ENCODE measurements around the gene CDK14.

CDK14 gene

GRCh38 chr7:91180746-91181145 lies 584.6 kb downstream of the CDK14 start:
- no peak overlapping the region for H3K27ac ChIP-seq (ENCODE audit: low read depth, low read length)
- H3K9ac ChIP-seq (ENCODE audit: low read depth, low read length) = no peak overlapping the region
- no peaks in the 10 kb centered on the region for H3K27me3 ChIP-seq (ENCODE audit: control insufficient read depth, insufficient read depth, low read length)
- no peaks in the 10 kb centered on the region for H3K9me3 ChIP-seq (ENCODE audit: control insufficient read depth, insufficient read depth, low read length)
- H3K4me1 ChIP-seq (ENCODE audit: control insufficient read depth, insufficient read depth, low read length) = no peaks in the 10 kb centered on the region
- no peaks in the 10 kb centered on the region for H3K36me3 ChIP-seq (ENCODE audit: control insufficient read depth, insufficient read depth, low read length)
- no peak overlapping the region for H3K4me3 ChIP-seq (ENCODE audit: low read depth, low read length)

- Histone ChIP-seq H3K27me3 (ENCODE audit: control insufficient read depth, insufficient read depth, low read length) (no peaks in the 10 kb centered on the region), H3K4me3 (ENCODE audit: low read depth, low read length) (no peak overlapping the region), H3K9me3 (ENCODE audit: control insufficient read depth, insufficient read depth, low read length) (no peaks in the 10 kb centered on the region), H3K36me3 (ENCODE audit: control insufficient read depth, insufficient read depth, low read length) (no peaks in the 10 kb centered on the region), H3K9ac (ENCODE audit: low read depth, low read length) (no peak overlapping the region), H3K4me1 (ENCODE audit: control insufficient read depth, insufficient read depth, low read length) (no peaks in the 10 kb centered on the region), H3K27ac (ENCODE audit: low read depth, low read length) (no peak overlapping the region)
Measured at GRCh38 chr7:91181949-91182348, 585.8 kb downstream of the CDK14 start.

GRCh38 chr7:91182819-91183764 lies 587.0 kb downstream of the CDK14 start:
- Histone ChIP-seq H3K4me1 (ENCODE audit: control insufficient read depth, insufficient read depth, low read length) (no peaks in the 10 kb centered on the region), H3K36me3 (ENCODE audit: control insufficient read depth, insufficient read depth, low read length) (no peaks in the 10 kb centered on the region), H3K9ac (ENCODE audit: low read depth, low read length) (no peak overlapping the region), H3K9me3 (ENCODE audit: control insufficient read depth, insufficient read depth, low read length) (no peaks in the 10 kb centered on the region), H3K4me3 (ENCODE audit: low read depth, low read length) (no peak overlapping the region), H3K27ac (ENCODE audit: low read depth, low read length) (no peak overlapping the region), H3K27me3 (ENCODE audit: control insufficient read depth, insufficient read depth, low read length) (no peaks in the 10 kb centered on the region)

- Histone ChIP-seq H3K36me3 (ENCODE audit: control insufficient read depth, insufficient read depth, low read length) (no peaks in the 10 kb centered on the region), H3K4me1 (ENCODE audit: control insufficient read depth, insufficient read depth, low read length) (no peaks in the 10 kb centered on the region), H3K9ac (ENCODE audit: low read depth, low read length) (no peak overlapping the region), H3K27me3 (ENCODE audit: control insufficient read depth, insufficient read depth, low read length) (no peaks in the 10 kb centered on the region), H3K9me3 (ENCODE audit: control insufficient read depth, insufficient read depth, low read length) (no peaks in the 10 kb centered on the region), H3K4me3 (ENCODE audit: low read depth, low read length) (no peak overlapping the region), H3K27ac (ENCODE audit: low read depth, low read length) (no peak overlapping the region)
Measured at GRCh38 chr7:91185771-91186170, 589.6 kb downstream of the CDK14 start.

GRCh38 chr7:91187061-91187460 lies 590.9 kb downstream of the CDK14 start:
- H3K36me3 ChIP-seq (ENCODE audit: control insufficient read depth, insufficient read depth, low read length) = no peaks in the 10 kb centered on the region
- no peak overlapping the region for H3K4me3 ChIP-seq (ENCODE audit: low read depth, low read length)
- H3K27me3 ChIP-seq (ENCODE audit: control insufficient read depth, insufficient read depth, low read length) = no peaks in the 10 kb centered on the region
- H3K9me3 ChIP-seq (ENCODE audit: control insufficient read depth, insufficient read depth, low read length) = no peaks in the 10 kb centered on the region
- no peak overlapping the region for H3K27ac ChIP-seq (ENCODE audit: low read depth, low read length)
- no peak overlapping the region for H3K9ac ChIP-seq (ENCODE audit: low read depth, low read length)
- H3K4me1 ChIP-seq (ENCODE audit: control insufficient read depth, insufficient read depth, low read length) = no peaks in the 10 kb centered on the region

- H3K4me3 ChIP-seq (ENCODE audit: low read depth, low read length) = no peak overlapping the region
Measured at GRCh38 chr7:91191771-91192170, 595.6 kb downstream of the CDK14 start.

GRCh38 chr7:91193141-91193540 lies 597.0 kb downstream of the CDK14 start:
- Histone ChIP-seq H3K36me3 (ENCODE audit: control insufficient read depth, insufficient read depth, low read length) (no peaks in the 10 kb centered on the region), H3K9ac (ENCODE audit: low read depth, low read length) (no peak overlapping the region), H3K4me1 (ENCODE audit: control insufficient read depth, insufficient read depth, low read length) (no peaks in the 10 kb centered on the region), H3K27ac (ENCODE audit: low read depth, low read length) (no peak overlapping the region), H3K4me3 (ENCODE audit: low read depth, low read length) (no peak overlapping the region), H3K9me3 (ENCODE audit: control insufficient read depth, insufficient read depth, low read length) (no peaks in the 10 kb centered on the region), H3K27me3 (ENCODE audit: control insufficient read depth, insufficient read depth, low read length) (no peaks in the 10 kb centered on the region)

More at GRCh38 chr7:91191771-91192170, 595.6 kb downstream of the CDK14 start:
- Histone ChIP-seq H3K4me1 (ENCODE audit: control insufficient read depth, insufficient read depth, low read length) (no peaks in the 10 kb centered on the region), H3K27ac (ENCODE audit: low read depth, low read length) (no peak overlapping the region), H3K27me3 (ENCODE audit: control insufficient read depth, insufficient read depth, low read length) (no peaks in the 10 kb centered on the region), H3K36me3 (ENCODE audit: control insufficient read depth, insufficient read depth, low read length) (no peaks in the 10 kb centered on the region), H3K9ac (ENCODE audit: low read depth, low read length) (no peak overlapping the region), H3K9me3 (ENCODE audit: control insufficient read depth, insufficient read depth, low read length) (no peaks in the 10 kb centered on the region)

- Histone ChIP-seq H3K36me3 (ENCODE audit: control insufficient read depth, insufficient read depth, low read length) (no peaks in the 10 kb centered on the region), H3K27ac (ENCODE audit: low read depth, low read length) (no peak overlapping the region), H3K9ac (ENCODE audit: low read depth, low read length) (no peak overlapping the region), H3K4me1 (ENCODE audit: control insufficient read depth, insufficient read depth, low read length) (no peaks in the 10 kb centered on the region), H3K27me3 (ENCODE audit: control insufficient read depth, insufficient read depth, low read length) (no peaks in the 10 kb centered on the region), H3K4me3 (ENCODE audit: low read depth, low read length) (no peak overlapping the region), H3K9me3 (ENCODE audit: control insufficient read depth, insufficient read depth, low read length) (no peaks in the 10 kb centered on the region)
Measured at GRCh38 chr7:91194841-91195240, 598.7 kb downstream of the CDK14 start.

GRCh38 chr7:91196058-91196457 lies 599.9 kb downstream of the CDK14 start:
- Histone ChIP-seq H3K4me3 (ENCODE audit: low read depth, low read length) (no peak overlapping the region), H3K27me3 (ENCODE audit: control insufficient read depth, insufficient read depth, low read length) (no peaks in the 10 kb centered on the region), H3K9me3 (ENCODE audit: control insufficient read depth, insufficient read depth, low read length) (no peaks in the 10 kb centered on the region), H3K27ac (ENCODE audit: low read depth, low read length) (no peak overlapping the region), H3K9ac (ENCODE audit: low read depth, low read length) (no peak overlapping the region), H3K36me3 (ENCODE audit: control insufficient read depth, insufficient read depth, low read length) (no peaks in the 10 kb centered on the region), H3K4me1 (ENCODE audit: control insufficient read depth, insufficient read depth, low read length) (no peaks in the 10 kb centered on the region)

- Histone ChIP-seq H3K27ac (ENCODE audit: low read depth, low read length) (no peak overlapping the region), H3K27me3 (ENCODE audit: control insufficient read depth, insufficient read depth, low read length) (no peaks in the 10 kb centered on the region), H3K9me3 (ENCODE audit: control insufficient read depth, insufficient read depth, low read length) (no peaks in the 10 kb centered on the region), H3K9ac (ENCODE audit: low read depth, low read length) (no peak overlapping the region), H3K36me3 (ENCODE audit: control insufficient read depth, insufficient read depth, low read length) (no peaks in the 10 kb centered on the region), H3K4me3 (ENCODE audit: low read depth, low read length) (no peak overlapping the region), H3K4me1 (ENCODE audit: control insufficient read depth, insufficient read depth, low read length) (no peaks in the 10 kb centered on the region)
Measured at GRCh38 chr7:91198371-91198770, 602.2 kb downstream of the CDK14 start.

- no peaks in the 10 kb centered on the region for H3K36me3 ChIP-seq (ENCODE audit: control insufficient read depth, insufficient read depth, low read length)
Measured at GRCh38 chr7:91199601-91200000, 603.5 kb downstream of the CDK14 start.

More at GRCh38 chr7:91199601-91200000, 603.5 kb downstream of the CDK14 start:
- Histone ChIP-seq H3K4me1 (ENCODE audit: control insufficient read depth, insufficient read depth, low read length) (no peaks in the 10 kb centered on the region), H3K9me3 (ENCODE audit: control insufficient read depth, insufficient read depth, low read length) (no peaks in the 10 kb centered on the region), H3K27me3 (ENCODE audit: control insufficient read depth, insufficient read depth, low read length) (no peaks in the 10 kb centered on the region), H3K4me3 (ENCODE audit: low read depth, low read length) (no peak overlapping the region), H3K27ac (ENCODE audit: low read depth, low read length) (no peak overlapping the region), H3K9ac (ENCODE audit: low read depth, low read length) (no peak overlapping the region)

Data from HUES48 (cell line).